ENCODE measurements around the gene SIRPD.
"Not testable (repeated sequence)": the region's sequence is repeated elsewhere in the genome, so short reads cannot be mapped to it uniquely, and the experiment has no call there.

SIRPD gene

GRCh38 chr20:1497371-1497770, 60.1 kb downstream of the SIRPD start:
- not testable (repeated sequence) for DNase-seq (ENCODE audit: low read depth in 3 of 3, low spot score in 1 of 3)

DNA sequence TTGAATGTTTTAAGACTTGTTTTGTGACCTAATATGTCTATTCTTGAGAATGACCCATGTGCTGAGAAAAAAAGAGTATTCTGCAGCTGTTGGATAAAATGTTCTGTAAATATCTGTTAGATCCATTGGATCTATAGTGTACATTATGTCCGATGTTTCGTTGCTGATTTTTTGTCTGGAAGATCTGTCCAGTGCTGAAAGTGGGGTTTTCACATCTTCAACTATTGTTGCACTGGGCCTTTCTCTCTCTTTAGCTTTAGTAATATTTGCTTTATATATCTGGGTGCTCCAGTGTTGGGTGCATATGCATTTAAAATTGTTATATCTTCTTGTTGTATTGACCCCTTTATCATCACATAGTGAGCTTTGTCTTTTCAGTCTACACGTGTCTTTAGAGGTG, 60.6 kb downstream of the SIRPD start:
- DNase-seq (ENCODE audit: low read depth in 3 of 3, low spot score in 1 of 3): no peak

DNA sequence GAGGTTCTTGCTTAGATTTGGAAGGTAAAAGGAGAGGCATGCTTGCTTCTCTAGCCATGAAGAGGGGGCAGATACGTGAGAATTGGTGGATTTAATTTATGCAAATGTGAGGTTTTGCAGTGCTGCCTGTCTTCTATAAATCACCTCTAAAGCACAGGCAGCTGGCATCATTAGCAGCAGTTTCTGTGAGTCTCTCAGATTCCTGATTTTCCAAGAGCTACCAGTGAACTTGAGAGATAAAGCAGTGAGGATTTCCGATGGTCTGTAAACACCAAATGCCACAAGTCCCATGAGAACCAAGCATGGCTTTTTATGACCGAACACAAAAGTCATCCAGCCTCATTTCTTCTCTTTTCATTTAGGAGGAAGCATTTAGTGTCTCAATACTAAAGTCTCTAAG, 63.1 kb downstream of the SIRPD start:
- no peak for DNase-seq (ENCODE audit: low read depth in 3 of 3, low spot score in 1 of 3)

DNA sequence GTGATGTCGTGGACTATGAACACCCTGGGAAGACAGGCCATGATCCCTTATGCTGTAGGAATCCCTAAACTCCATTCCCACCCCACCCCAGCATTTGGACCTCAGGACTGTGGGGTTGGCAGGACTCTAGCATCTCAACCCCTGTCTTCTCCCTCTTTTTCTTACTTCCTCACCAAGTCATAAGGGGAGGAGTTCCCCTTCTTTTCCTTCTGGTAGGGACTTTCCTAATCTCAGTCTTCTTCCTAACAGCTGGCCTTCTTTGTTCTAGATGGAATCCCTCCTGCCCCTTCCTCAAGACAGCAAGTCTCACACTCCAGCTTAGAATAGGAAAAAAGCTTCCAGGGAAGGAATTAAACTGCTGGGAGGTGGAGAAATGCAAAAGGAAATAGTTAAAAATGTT, 64.0 kb downstream of the SIRPD start:
- DNase-seq (ENCODE audit: low read depth in 3 of 3, low spot score in 1 of 3): no peak

DNA sequence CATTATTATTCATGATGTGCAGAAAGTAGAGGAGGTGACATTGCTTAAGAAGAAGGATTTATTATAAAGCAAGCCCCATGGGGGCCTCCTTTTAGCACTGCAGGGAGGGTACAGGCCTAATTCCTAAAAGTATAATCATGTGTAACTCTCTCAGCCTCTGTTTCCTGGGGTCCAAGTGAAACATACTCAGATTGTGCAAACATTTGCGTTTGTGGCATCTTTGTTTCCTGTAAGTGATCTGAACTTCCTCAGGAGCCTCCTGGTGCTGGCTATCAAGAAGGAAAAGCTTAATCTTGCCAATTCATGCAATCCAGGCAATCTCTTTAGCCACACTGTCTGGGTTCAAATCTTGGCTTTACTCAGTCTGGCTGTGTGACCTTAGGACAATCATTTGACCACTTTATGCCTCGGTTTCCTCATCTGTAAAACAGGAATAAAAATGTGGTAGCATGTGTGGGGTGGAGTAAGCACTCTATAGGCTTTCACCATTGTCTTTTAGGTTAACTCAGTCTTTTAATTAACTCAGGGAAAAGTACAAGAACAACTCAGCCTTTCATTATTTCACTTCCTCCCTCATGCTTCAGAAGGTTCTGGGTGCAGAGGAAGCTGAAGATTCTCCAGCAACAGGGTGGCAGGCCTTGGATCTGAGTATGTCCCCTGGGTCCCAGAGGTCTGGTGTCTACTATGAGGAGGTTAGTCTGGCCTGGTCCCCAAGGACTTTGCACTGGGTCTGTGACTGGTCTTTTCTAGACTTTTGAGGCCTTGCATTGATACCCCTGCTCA, 65.5 kb downstream of the SIRPD start:
- DNase-seq (ENCODE audit: low read depth in 3 of 3, low spot score in 1 of 3): no peak

GRCh38 chr20:1491281-1491840, 66.1 kb downstream of the SIRPD start, which contains the start of gene SIRPB2:
Gene SIRPB2 (minus strand): TSS chr20:1491420. CDS start chr20:1491359, 61 bp downstream.
- DNase-seq (ENCODE audit: low read depth in 3 of 3, low spot score in 1 of 3): no peak

DNA sequence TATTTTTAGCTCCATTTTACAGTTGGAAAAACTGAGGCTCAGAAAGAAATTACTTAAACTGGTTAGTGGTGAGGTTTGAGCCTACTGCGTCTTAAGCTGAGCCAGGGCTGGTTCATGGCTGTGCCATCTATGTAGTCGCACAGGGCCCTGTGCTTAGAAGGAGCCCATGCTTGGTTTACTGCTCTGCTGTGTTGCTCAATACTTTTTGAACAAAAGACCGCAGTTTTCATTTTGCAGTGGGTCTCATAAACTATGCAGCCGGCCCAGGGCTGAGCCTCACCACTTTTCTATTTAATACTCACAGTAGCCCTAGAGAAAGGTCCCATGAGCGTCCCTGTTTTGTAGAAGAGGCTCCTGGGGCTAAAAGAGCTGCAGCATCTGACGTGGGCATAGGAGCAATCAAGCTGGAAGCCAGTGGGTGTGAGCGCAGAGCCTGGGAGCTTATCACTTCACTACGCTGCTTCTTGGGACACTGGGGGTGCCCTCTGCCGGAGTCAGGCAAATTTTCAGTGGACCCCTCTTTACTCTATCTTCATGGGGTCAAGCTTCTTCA, 66.8 kb downstream of the SIRPD start:
- DNase-seq (ENCODE audit: low read depth in 3 of 3, low spot score in 1 of 3): no peak

- no peak for DNase-seq (ENCODE audit: low read depth in 3 of 3, low spot score in 1 of 3)
Measured at GRCh38 chr20:1489764-1490436, 67.6 kb downstream of the SIRPD start.

DNA sequence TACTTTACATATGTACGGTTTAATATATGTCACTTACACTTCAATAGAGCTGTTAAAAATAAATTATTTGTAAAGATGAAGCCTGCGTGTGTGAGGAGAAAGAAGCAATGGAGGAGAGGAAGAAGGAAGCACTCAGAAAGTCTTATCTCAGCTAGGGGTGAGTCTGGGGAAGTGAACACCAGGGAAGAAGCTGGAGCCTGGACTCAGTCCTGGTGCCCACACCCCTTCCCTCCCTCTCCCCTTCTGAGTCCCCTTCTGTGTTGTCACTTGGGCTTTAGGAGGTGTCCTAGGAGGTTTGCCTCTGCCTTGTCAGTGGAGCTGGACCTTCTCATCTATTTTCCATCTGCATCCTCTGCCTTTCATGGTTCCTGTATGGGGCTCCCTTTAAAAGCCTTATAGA, 68.2 kb downstream of the SIRPD start:
- no peak for DNase-seq (ENCODE audit: low read depth in 3 of 3, low spot score in 1 of 3)

GRCh38 chr20:1486566-1486965, 70.9 kb downstream of the SIRPD start:
- DNase-seq (ENCODE audit: low read depth in 3 of 3, low spot score in 1 of 3): no peak

- DNase-seq (ENCODE audit: low read depth in 3 of 3, low spot score in 1 of 3): no peak
Measured at GRCh38 chr20:1484438-1485116, 72.9 kb downstream of the SIRPD start.

Data from stimulated activated CD4-positive, alpha-beta T cell treated with anti-CD3 and anti-CD28 coated beads, TNF-alpha, amount 100 ng/mL, for 1 hour (primary cell).